GM23248 (cell line): Measurements from ENCODE around the gene CCDC187. TPM values are rescaled to one million over a fixed set of nuclear protein-coding genes. Genes with fewer than 3 reads are reported as not detected.
A peak's percentile ranks its signal among the peaks of the same experiment; 100 is the strongest.

Source experiments
- DNase-seq: peaks from one replicate; pipeline ENCODE4 v3.0.0-alpha.2; 2015
- H2AFZ ChIP-seq: fragments of 200-600 bp; sonication (generic); 2 replicates; pipeline ENCODE4 v1.6.1; 2016; ENCODE audit warnings: antibody characterized with exemption
- H3F3A ChIP-seq: fragments of 200-600 bp; sonication (generic); 2 replicates; pipeline ENCODE4 v1.6.1; 2016; ENCODE audit warnings: mild to moderate bottlenecking, antibody characterized with exemption, mixed run types; ENCODE audit not compliant: insufficient read depth
- H3K27ac ChIP-seq: fragments of 200-600 bp; sonication (generic); 2 replicates; pipeline ENCODE4 v1.5.1; 2016; ENCODE audit warnings: mild to moderate bottlenecking
- H3K27me3 ChIP-seq: fragments of 200-600 bp; sonication (generic); replicated peaks from 2 replicates; pipeline ENCODE4 v1.6.1; 2016; ENCODE audit warnings: mild to moderate bottlenecking; ENCODE audit not compliant: insufficient read depth
- H3K36me3 ChIP-seq: fragments of 200-600 bp; sonication (generic); 2 replicates; pipeline ENCODE4 v1.6.1; 2016; ENCODE audit warnings: low read depth, mild to moderate bottlenecking
- H3K4me1 ChIP-seq: fragments of 200-600 bp; sonication (generic); 2 replicates; pipeline ENCODE4 v1.6.1; 2016; ENCODE audit warnings: mild to moderate bottlenecking; ENCODE audit not compliant: insufficient read depth
- H3K4me2 ChIP-seq: fragments of 200-600 bp; sonication (generic); one replicate; pipeline ENCODE4 v1.6.1; 2016; ENCODE audit warnings: mild to moderate bottlenecking; ENCODE audit not compliant: unreplicated experiment
- H3K4me3 ChIP-seq: fragments of 200-600 bp; sonication (generic); 2 replicates; pipeline ENCODE4 v1.5.1; 2016; ENCODE audit warnings: mild to moderate bottlenecking
- H3K79me2 ChIP-seq: fragments of 200-600 bp; sonication (generic); 2 replicates; pipeline ENCODE4 v1.6.1; 2016; ENCODE audit warnings: mild to moderate bottlenecking; ENCODE audit not compliant: insufficient read depth
- H3K9ac ChIP-seq: fragments of 200-600 bp; sonication (generic); 2 replicates; pipeline ENCODE4 v1.6.1; 2016; ENCODE audit warnings: mild to moderate bottlenecking
- H3K9me2 ChIP-seq: fragments of 200-600 bp; sonication (generic); 2 replicates; pipeline ENCODE4 v1.6.1; 2016; ENCODE audit warnings: mixed run types, mild to moderate bottlenecking, moderate library complexity; ENCODE audit not compliant: insufficient read depth
- H3K9me3 ChIP-seq: fragments of 200-600 bp; sonication (generic); one replicate; pipeline ENCODE4 v1.6.1; 2017; ENCODE audit warnings: low read depth
- H4K20me1 ChIP-seq: fragments of 200-600 bp; sonication (generic); 2 replicates; pipeline ENCODE4 v1.6.0; 2016; ENCODE audit not compliant: insufficient read depth
- EZH2 ChIP-seq: fragments of 200-600 bp; sonication (generic); IDR thresholded peaks from 2 replicates; pipeline ENCODE4 v1.6.1; 2018; ENCODE audit warnings: antibody characterized with exemption, mild to moderate bottlenecking; ENCODE audit not compliant: insufficient read depth, poor library complexity, severe bottlenecking
- EZH2phosphoT487 ChIP-seq: fragments of 200-600 bp; sonication (generic); IDR thresholded peaks from 2 replicates; pipeline ENCODE4 v1.6.1; 2018; ENCODE audit warnings: antibody characterized with exemption, moderate library complexity, mild to moderate bottlenecking, low read depth; ENCODE audit not compliant: insufficient read depth
- WGBS, 2 experiments: methylation state at CpG; one replicate each; pipeline ENCODE4 v1.1.6; 2015 to 2017; ENCODE audit warnings: low lambda C conversion rate in 2 of 2, low coverage in 1 of 2; ENCODE audit errors: missing lambda C conversion rate in 2 of 2; 5-methylcytosine and 5-hydroxymethylcytosine counted together
- in situ Hi-C: fragments of 300-500 bp; cut with MboI; formaldehyde crosslinking; loops from 2 replicates; pipeline ENCODE4 v1.15.0; 2020
- polyA plus RNA-seq: library from polyadenylated mRNA; unstranded; fragments of >200 nt; fragmentation: Nextera tagmentation; extraction: Ambion mirVana; gene quantifications from 2 replicates; pipeline ENCODE4 v1.2.1, GENCODE V29; 2016
- total RNA-seq: library from RNA; depleted of rRNA; stranded (reverse); fragments of >200 nt; shearing (Covaris generic); gene quantifications from 2 replicates; pipeline ENCODE4 v1.2.3, GENCODE V29; 2014

Gene CCDC187
- total and polyA plus RNA-seq, 2 experiments from 2014 or later, result not detected

DNA sequence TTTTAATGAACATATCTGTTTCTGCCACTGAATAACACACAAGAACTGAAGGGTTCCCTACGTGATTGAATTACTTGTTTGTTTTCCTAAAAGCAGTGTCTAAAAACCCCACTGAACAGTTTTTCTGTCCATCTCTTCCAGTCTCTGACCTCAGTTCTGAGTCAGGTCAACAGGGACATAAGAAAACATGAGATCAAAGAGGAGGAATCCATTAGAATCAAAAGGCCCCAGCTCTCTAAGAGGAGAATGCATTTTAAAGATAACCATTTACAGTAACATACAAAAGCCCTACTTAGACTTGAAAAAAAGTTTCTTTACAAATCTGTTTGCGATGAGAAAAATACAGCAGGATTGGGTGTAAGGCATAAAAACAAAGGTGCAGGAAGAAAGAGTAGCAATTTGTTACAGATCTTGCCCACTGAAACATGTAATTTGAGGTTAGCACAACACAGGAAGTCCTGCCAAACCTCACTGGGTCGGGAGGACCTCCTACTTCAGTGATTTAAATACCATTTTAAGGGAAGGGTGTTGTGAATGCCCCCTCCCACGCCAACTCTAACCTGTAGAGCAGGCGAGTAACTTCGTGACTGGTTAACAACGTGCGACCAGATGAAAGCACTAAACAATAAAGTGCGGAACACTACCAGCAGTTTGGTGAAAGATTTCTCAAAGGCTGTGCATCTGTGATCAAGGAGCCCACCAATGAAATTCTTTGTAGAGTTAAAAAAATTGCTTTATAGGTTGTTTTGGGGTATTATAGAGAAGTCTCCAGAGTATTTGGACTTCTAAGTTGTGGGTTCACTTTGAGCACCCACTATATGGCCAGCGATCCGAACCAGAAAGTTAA is 59.5 kb downstream of the CCDC187 start:
- no peaks in the 10 kb centered on the region for H4K20me1 ChIP-seq
- 31 to 35% methylated on average over 11 of the region's 11 CpGs for WGBS, 2 experiments
- peaks cover 11% of the 10 kb centered on the region for H3K4me1 ChIP-seq
- in situ Hi-C loops, result no loop called here
- H3K27ac ChIP-seq, result no peak overlapping the region
- H3K9ac ChIP-seq, result peak overlapping the region; percentile 77
- peak overlapping the region; percentile 96 for H3K4me3 ChIP-seq
- no peak for TF ChIP-seq EZH2phosphoT487
- TF ChIP-seq EZH2, result no peak
- no peaks in the 10 kb centered on the region for H3K9me2 ChIP-seq
- no peaks in the 10 kb centered on the region for H3K36me3 ChIP-seq
- H3K4me2 ChIP-seq, result peak overlapping the region; percentile 96
- peaks cover 12% of the 10 kb centered on the region for H3K27me3 ChIP-seq
- no peaks in the 10 kb centered on the region for H3F3A ChIP-seq
- peaks cover 49% of the 10 kb centered on the region for H3K79me2 ChIP-seq
- H3K9me3 ChIP-seq, result no peaks in the 10 kb centered on the region
- no peak for DNase-seq
- no peak overlapping the region for H2AFZ ChIP-seq

DNA sequence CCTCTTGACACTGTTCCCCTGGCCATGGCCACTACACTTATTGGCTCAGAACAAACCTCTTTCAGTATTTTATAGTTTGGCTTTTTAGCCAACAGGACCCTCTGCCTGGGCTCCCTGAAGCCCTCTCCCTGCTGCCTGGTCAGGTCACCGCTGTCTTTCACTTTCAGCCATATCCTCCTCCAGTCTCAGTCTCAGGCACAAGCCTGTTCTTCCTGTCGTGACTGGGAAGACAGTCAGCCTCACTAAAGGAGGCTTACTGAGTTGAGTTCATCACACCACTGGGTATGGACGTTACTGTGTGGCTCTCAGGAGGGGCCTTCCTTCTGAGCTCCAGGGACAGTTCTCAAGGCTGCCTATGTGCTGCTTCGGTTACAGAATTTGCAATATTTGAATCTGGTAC is 60.3 kb downstream of the CCDC187 start:
- DNase-seq, result no peak
- Histone ChIP-seq H3K36me3 (no peaks in the 10 kb centered on the region), H3K4me1 (peaks cover 11% of the 10 kb centered on the region), H2AFZ (no peak overlapping the region), H3K4me2 (no peak overlapping the region), H3F3A (no peaks in the 10 kb centered on the region), H3K27me3 (peaks cover 12% of the 10 kb centered on the region), H3K27ac (no peak overlapping the region), H3K9me2 (no peaks in the 10 kb centered on the region), H4K20me1 (no peaks in the 10 kb centered on the region), H3K4me3 (no peak overlapping the region), H3K9ac (no peak overlapping the region), H3K9me3 (no peaks in the 10 kb centered on the region), H3K79me2 (peaks cover 49% of the 10 kb centered on the region)
- in situ Hi-C loops, result no loop called here
- 83 to 91% methylated on average over 4 of the region's 4 CpGs for WGBS, 2 experiments
- TF ChIP-seq EZH2phosphoT487, result no peak
- no peak for TF ChIP-seq EZH2

- 52 to 56% methylated on average over 6 of the region's 6 CpGs for WGBS, 2 experiments
- Histone ChIP-seq H3K36me3 (no peaks in the 10 kb centered on the region), H3K79me2 (peaks cover 49% of the 10 kb centered on the region), H3K4me1 (peaks cover 11% of the 10 kb centered on the region), H3K9ac (no peak overlapping the region), H3K4me2 (no peak overlapping the region), H3K4me3 (no peak overlapping the region), H3K9me3 (no peaks in the 10 kb centered on the region), H4K20me1 (no peaks in the 10 kb centered on the region), H2AFZ (no peak overlapping the region), H3K27me3 (peaks cover 12% of the 10 kb centered on the region), H3K27ac (no peak overlapping the region), H3K9me2 (no peaks in the 10 kb centered on the region), H3F3A (no peaks in the 10 kb centered on the region)
- no peak for DNase-seq
- TF ChIP-seq EZH2phosphoT487 (no peak), EZH2 (no peak)
- in situ Hi-C loops, result no loop called here
Observed at GRCh38 chr9:136242918-136243525, 60.9 kb downstream of the CCDC187 start.

GRCh38 chr9:136242248-136242647 is 61.6 kb downstream of the CCDC187 start:
- no peak for DNase-seq
- H3K36me3 ChIP-seq, result no peaks in the 10 kb centered on the region
- H3K4me1 ChIP-seq, result peaks cover 11% of the 10 kb centered on the region
- no peak overlapping the region for H2AFZ ChIP-seq
- H3K27me3 ChIP-seq, result peaks cover 5% of the 10 kb centered on the region; the same call in 1 of the 2 replicates
- 97 to 99% methylated on average over 8 of the region's 8 CpGs for WGBS, 2 experiments
- no peaks in the 10 kb centered on the region for H3F3A ChIP-seq
- H3K9ac ChIP-seq, result no peak overlapping the region
- H3K9me3 ChIP-seq, result no peaks in the 10 kb centered on the region
- no peaks in the 10 kb centered on the region for H4K20me1 ChIP-seq
- in situ Hi-C loops, result no loop called here
- H3K79me2 ChIP-seq, result peaks cover 52% of the 10 kb centered on the region
- no peak overlapping the region for H3K27ac ChIP-seq
- TF ChIP-seq EZH2 (no peak), EZH2phosphoT487 (no peak)
- no peak overlapping the region for H3K4me3 ChIP-seq
- H3K9me2 ChIP-seq, result no peaks in the 10 kb centered on the region
- H3K4me2 ChIP-seq, result no peak overlapping the region
